PFSK-1 (cell line): Measurements from ENCODE around the gene COX19.

ENCODE experiments used
- POLR2AphosphoS5 ChIP-seq: IDR thresholded peaks from 2 replicates; pipeline ENCODE4 v1.6.1; 2012; ENCODE audit warnings: low read depth, mild to moderate bottlenecking, control low read depth, low read length, moderate library complexity
- REST ChIP-seq, 2 experiments: IDR thresholded peaks; 2 replicates each; pipeline versions ENCODE4 v1.6.1 to v1.8.0; 2011 to 2012; ENCODE audit warnings: low read depth in 2 of 2, low read length in 2 of 2, control low read depth in 1 of 2, inconsistent platforms in 1 of 2, mild to moderate bottlenecking in 1 of 2, moderate library complexity in 1 of 2; ENCODE audit not compliant: insufficient read depth in 1 of 2
- SIN3A ChIP-seq: IDR thresholded peaks from 2 replicates; pipeline ENCODE4 v1.6.1; 2012; ENCODE audit warnings: mild to moderate bottlenecking, low read length, moderate library complexity, borderline replicate concordance; ENCODE audit not compliant: insufficient read depth
- TAF1 ChIP-seq: IDR thresholded peaks from 2 replicates; pipeline ENCODE4 v1.6.1; 2012; ENCODE audit warnings: low read length, control low read depth, borderline replicate concordance; ENCODE audit not compliant: insufficient read depth

- no peak for TF ChIP-seq POLR2AphosphoS5
- TF ChIP-seq TAF1, result no peak
- TF ChIP-seq SIN3A, result no peak
- TF ChIP-seq REST (IDR thresholded peaks at IDR 0.05; ENCODE audit: insufficient read depth in 1 of 2, low read depth in 2 of 2, low read length in 2 of 2), result no peak
These were observed 49.0 kb upstream of the COX19 start for GRCh38 chr7:1024331-1024841.
